Kidney capillary endothelial cell (primary cell): Measurements from ENCODE around the gene TTC23.

Experiments
- DNase-seq: peaks from one replicate; pipeline ENCODE4 v3.0.0-alpha.2; 2018; ENCODE audit warnings: low spot score

Gene TTC23, protein sequence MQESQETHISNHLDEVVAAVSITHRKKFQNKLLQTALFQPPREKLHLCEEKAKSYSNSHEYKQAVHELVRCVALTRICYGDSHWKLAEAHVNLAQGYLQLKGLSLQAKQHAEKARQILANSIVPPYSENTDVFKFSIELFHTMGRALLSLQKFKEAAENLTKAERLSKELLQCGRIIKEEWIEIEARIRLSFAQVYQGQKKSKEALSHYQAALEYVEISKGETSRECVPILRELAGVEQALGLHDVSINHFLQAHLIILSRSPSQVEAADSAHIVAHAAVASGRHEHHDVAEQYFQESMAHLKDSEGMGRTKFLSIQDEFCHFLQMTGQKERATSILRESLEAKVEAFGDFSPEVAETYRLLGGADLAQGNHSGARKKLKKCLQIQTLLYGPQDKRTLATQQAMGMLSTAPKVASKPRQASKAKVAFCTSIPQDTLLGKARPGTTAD

DNA sequence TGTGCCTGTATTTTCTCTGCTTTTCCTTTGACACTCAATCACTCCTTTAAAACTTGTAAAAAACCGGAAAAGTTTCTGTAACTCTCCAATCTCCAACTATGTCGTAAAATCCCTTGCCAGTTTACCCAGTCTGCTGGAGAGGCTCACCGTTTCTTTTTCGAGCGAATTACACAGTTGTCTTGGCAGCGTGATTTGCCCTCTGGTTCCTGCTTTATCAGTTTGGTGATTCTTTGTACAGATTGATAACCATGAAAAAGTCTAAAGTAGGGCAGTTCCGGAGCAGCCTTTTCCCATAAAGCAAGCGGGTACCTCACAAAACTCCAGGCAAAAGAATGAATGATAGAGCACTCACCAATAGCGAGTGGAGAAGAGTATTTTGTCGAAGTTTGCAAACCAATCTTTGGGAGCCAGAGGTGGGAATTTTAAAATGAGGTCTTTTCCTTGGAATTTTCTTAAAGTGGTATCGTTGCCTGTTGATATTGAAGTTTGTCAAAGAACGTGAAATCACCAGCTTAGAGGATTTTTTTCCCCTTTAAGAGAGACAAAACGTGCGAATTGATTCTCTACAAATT, at the start of gene TTC23:
Gene TTC23, minus strand, starts transcription at position 312 of the 572 bp plus-strand sequence. CDS start 20,869 bp downstream, outside the sequence.
- DNase-seq, result peak; percentile 94

- no peak for DNase-seq
Measured at GRCh38 chr15:99296386-99296785, 47.0 kb upstream of the TTC23 start.

GRCh38 chr15:99295840-99296239, 46.5 kb upstream of the TTC23 start:
- DNase-seq, result no peak

DNA sequence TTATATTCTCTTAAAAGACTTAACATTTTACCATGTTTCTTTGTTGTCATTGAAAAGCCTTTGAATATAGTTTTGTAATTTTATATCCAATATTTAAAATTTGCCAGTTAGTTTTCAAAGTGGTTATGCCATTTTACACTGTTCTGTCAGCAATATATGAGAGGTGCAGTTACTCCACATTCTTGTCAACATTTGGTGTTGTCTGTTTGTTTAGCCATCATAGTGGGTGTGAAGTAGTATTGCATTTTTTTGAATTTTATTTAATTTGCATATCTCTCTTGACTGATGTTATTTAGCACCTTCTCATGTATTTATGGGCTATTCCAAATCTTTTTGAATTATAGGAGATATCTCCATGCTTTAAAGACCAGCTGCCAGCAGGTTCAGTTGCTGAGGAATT, 42.3 kb upstream of the TTC23 start:
- no peak for DNase-seq

DNA sequence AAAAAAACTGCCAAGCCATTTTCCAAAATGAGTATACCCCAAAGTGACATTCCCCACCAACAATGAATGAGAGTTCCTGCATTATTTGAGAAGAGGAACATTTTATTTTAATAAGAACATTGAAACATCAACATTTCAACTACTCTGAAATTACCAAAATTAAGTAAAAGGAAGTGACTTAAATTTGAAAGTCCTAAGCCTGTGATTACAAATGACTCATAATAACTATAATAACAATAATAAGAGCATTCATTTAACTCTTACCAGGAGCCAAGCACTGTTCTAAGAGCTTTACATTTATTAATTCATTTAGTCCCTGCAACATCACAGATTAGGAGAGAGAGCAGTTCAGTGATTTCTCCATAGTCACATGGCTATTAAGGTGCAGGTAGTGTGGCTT, 34.3 kb upstream of the TTC23 start:
- no peak for DNase-seq

GRCh38 chr15:99282586-99282985, 33.2 kb upstream of the TTC23 start:
- no peak for DNase-seq

GRCh38 chr15:99282121-99282520, 32.7 kb upstream of the TTC23 start:
- no peak for DNase-seq

GRCh38 chr15:99279827-99280226, 30.4 kb upstream of the TTC23 start:
- no peak for DNase-seq

GRCh38 chr15:99279290-99279689, 29.9 kb upstream of the TTC23 start:
- no peak for DNase-seq

DNA sequence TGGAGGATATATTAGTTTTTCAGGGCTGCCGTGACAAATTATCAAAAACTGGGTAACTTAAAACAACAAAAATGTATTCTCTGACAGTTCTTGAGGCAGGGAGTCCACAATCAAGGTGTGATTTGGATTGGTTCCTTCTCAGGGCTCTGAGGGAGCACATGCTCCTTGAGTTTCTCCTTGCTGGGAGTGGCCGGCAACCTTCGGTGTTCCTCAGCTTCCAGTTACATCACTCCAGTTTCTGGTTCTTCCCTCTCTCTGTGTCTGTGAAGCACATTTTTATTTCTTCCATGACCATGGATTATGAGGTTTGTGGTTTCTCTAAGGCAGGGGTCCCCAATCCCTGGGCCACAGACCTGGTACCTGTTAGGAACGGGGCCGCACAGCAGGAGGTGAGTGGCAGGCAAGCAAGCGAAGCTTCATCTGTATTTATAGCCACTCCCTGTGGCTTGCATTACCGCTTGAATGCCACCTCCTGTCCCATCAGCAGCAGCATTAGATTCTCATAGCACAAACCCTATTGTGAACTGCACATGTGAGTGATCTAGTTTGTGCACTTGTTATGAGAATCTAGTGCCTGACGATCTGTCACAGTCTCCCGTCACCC, 26.2 kb upstream of the TTC23 start:
- no peak for DNase-seq

GRCh38 chr15:99275061-99275460, 25.7 kb upstream of the TTC23 start:
- no peak for DNase-seq

- DNase-seq, result no peak
Measured at GRCh38 chr15:99273801-99274200, 24.4 kb upstream of the TTC23 start.

DNA sequence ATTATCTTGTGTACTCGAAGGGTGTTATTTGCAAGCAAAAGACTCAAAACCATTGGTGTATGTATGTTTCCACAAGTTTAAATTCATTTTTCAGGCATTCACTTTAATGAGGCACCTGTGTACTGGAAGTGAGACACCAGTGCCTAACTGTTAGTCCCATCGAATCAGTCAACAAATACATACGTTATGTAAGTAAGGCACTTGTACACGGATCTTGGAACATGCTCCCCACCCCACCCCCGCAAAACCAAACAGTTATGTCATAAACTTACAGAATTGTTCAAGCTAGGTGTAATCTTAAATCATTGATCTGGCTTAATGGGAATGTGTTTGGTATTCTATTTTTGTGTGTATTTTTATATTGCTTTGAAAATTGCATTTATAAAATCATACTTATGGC, 19.1 kb upstream of the TTC23 start:
- DNase-seq, result no peak

DNA sequence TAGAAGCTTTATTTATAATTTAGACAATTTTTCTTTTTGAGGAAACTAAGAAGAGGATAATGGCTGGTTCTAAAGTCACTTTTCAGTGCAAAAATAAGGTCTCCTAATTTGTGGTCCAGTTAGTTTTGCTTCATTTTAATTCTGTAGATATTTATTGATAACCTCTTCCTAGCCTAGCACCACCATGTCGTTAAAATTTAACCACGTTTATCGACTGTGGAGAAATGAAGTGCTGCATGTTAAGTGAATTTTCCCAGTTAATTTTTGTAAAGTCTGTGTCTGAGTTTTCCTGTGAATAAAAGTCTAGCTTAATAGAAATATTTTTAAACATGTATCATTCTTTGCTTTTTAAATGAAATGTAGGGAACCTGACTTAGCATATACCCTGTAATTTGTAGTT, 18.6 kb upstream of the TTC23 start:
- no peak for DNase-seq

GRCh38 chr15:99265541-99266070, 16.2 kb upstream of the TTC23 start:
- DNase-seq, result no peak

GRCh38 chr15:99264125-99264524, 14.7 kb upstream of the TTC23 start:
- no peak for DNase-seq

DNA sequence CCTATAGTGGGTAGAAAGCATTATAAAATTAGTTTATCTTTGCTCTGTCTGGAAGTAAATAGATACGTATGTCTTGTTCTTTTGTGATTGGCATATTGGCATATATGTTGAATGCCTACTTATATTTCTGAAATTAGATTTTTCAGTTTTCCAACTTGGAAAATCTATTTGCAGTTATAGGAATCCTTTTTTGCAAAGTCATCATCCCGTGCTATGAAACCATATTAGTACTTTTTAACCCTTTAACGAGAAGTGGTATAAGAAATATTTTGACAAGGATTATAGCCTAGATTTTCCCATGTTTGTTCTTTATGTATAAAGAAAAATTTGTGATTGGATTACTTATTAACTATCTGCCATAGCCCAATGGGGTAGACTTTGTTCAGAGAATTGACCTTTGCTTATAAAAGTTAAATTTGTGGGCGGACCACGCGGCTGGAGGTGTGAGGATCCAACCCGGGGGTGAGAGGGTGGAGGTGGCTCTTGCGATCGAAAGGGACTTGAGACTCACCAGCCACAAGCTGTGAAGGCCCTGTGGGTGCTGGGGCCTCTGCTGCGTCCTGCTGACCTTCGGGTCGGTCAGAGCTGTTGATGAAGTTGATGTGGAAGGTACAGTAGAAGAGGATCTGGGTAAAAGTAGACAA, 7.8 kb upstream of the TTC23 start:
- no peak for DNase-seq

DNA sequence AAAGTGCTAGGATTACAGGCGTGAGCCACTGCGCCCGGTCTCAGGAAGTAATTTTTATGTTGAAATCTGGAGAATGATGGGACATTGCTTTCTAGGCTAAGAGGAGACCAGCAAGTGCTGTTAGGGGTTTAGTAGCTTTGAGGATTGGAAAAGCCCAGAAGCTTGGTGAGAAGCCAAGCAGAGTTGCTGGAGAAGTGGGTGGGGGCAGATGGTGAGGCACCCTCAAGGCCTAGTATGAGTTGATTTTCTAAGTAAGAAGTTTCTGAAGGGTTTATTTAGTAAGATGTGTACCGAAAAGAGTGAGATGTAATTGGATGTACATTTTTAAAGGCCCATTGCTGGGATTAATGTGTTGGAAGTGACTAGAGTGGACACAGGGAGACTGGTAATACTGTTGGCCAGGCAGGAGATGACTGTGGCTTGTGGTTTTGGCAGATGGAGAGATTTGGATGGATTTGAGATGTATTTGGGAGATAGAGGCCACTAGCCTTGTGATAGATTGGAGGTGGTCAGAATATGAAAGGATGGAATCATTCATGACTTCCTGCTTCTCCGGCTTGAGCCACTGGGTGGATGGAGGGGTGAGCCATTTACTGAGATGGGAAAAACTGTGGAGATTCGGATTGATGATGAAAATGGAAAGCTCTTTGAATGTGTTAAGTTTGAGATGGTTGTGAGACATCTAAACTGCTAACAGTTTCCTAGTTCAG, 4.2 kb upstream of the TTC23 start:
- no peak for DNase-seq

- DNase-seq, result no peak
Measured at GRCh38 chr15:99252326-99252725, 2.9 kb upstream of the TTC23 start.

- peak; percentile 99 for DNase-seq
Measured at GRCh38 chr15:99250857-99251841, 1.8 kb upstream of the TTC23 start, which contains the start of gene LRRC28. LRRC28 (plus strand) TSS chr15:99251481; CDS start chr15:99255958, 4,477 bp downstream.

- DNase-seq, result no peak
Measured at GRCh38 chr15:99250494-99250856, 1.1 kb upstream of the TTC23 start.
